Urinary bladder (tissue), 4 donors: ENCODE measurements around the gene EGR4. TPM values are rescaled to one million over a fixed set of nuclear protein-coding genes. Genes with fewer than 3 reads are reported as not detected.
A peak's percentile ranks its signal among the peaks of the same experiment; 100 is the strongest.

Experiments used
- DNase-seq: peaks from one replicate; pipeline ENCODE4 v3.0.0-alpha.2; 2015; ENCODE audit errors: extremely low spot score
- H3K27ac ChIP-seq: one replicate; pipeline ENCODE4 v1.5.1; 2013; ENCODE audit warnings: low read depth, mild to moderate bottlenecking, moderate library complexity
- H3K36me3 ChIP-seq: one replicate; pipeline ENCODE4 v1.6.1; 2013; ENCODE audit warnings: mild to moderate bottlenecking, moderate library complexity; ENCODE audit not compliant: insufficient read depth
- H3K4me1 ChIP-seq: one replicate; pipeline ENCODE4 v1.6.1; 2013; ENCODE audit warnings: mild to moderate bottlenecking, moderate library complexity; ENCODE audit not compliant: insufficient read depth
- H3K4me3 ChIP-seq: one replicate; pipeline ENCODE4 v1.5.1; 2013; ENCODE audit warnings: low read depth, low read length
- WGBS: extraction: QIAGEN DNeasy Blood & Tissue Kit; methylation state at CpG from one replicate; pipeline ENCODE4 v1.1.7; 2013; 5-methylcytosine and 5-hydroxymethylcytosine counted together
- polyA plus RNA-seq: library from polyadenylated mRNA; stranded (reverse); fragments of 200-250 nt; gene quantifications from one replicate; pipeline ENCODE4 v1.2.3, GENCODE V29; 2013
- total RNA-seq: library from RNA; depleted of rRNA; stranded (reverse); fragments of >200 nt; gene quantifications from one replicate; pipeline ENCODE4 v1.2.3, GENCODE V29; 2014
- donor health status: healthy with polysubstance abuse.
- donor health status: healthy.

Gene EGR4
- total and polyA plus RNA-seq, 2 donors: 0.05 TPM; not detected in 1

DNA sequence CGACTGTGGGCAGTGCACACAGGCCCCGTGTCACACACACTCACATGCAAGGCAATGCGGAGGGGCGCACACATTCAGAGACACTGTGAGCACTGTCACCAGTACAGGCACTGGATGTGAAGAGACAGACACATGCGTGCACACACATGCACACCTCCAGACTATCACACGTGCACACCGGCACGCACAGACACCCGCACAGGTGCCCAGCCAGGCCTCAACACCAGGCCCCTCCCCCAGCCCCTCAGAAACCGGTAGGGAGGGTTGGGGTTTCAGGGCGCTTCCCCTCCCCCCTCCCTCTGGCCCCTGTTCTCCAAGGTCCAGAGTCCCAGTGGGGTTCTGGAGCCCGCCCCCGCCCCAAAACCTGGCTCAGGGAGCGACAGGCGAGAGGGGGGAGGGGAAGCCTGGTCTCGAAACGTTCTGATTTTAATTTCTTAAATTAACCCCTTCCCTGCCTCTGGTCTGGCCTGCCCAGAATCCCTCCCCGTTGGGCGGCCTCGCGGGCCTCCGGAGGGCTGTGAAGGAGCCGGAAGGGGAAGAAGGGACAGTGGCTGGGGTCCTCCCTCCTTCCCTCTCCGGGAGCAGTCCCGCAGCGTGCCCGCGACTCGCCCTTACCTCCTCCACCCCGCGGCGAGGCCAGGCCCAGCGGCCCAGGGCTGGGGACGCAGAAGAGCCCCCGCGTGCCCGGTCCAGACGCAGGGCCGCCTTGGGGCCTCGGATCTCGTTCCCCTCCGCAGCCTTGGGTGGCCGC, 9.6 kb downstream of the EGR4 start:
- H3K27ac ChIP-seq: no peak overlapping the region
- H3K4me3 ChIP-seq: peak overlapping the region; percentile 54
- 4% methylated on average over 43 of the region's 43 CpGs for WGBS
- H3K4me1 ChIP-seq: no peaks in the 10 kb centered on the region
- H3K36me3 ChIP-seq: no peaks in the 10 kb centered on the region
- no peak for DNase-seq

DNA sequence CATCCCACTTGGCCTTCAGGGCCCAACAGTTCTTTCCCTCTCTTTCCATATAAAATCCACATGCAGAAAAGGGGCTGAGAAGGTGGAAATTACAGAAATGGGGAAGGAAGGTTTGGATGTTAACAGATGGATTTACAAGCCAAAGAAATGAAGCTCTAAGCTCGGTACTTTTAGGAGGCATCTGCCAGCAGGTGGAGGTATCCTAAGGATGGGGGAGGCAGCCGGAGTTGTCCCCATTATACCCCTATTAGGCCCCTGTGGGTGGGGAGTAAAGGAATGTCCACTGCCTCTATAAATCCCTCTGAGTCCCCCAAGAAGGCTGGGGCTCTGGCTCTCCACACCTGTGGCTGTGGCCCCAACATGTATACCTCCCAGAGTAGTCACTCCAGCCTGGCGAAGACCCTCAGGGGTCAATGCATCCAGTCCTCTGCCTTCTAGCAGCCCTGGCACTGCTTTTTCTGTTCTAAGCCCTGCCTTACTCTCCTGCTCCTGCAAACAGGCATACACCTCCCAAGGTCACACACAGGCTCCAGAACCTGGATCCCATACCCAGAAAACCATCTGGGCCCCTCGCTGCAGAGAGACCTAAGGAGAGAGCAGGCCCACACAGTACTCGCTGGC, 10.3 kb downstream of the EGR4 start:
- H3K27ac ChIP-seq: no peak overlapping the region
- no peak for DNase-seq
- H3K36me3 ChIP-seq: no peaks in the 10 kb centered on the region
- H3K4me1 ChIP-seq: no peaks in the 10 kb centered on the region
- H3K4me3 ChIP-seq: no peak overlapping the region
- WGBS: 46% methylated on average over 5 of the region's 5 CpGs

DNA sequence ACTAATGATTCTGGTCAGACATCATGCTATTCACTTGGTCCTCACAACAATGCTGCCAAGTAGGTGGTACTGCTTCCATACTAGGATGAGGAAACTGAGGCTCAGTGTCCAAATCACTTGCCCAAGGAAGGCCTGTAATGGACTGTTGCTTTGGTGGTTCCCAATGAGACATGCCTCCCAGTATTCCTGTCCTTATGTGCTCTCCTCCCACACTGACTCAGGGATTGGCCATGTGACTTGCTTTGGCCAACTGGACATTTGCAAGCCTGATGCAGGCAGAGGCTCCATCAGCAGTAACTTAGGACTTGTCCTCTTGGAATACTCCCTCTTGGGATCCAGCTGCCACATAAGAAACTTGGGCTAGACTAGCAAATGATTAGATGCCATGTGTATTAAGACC, 12.1 kb downstream of the EGR4 start:
- Histone ChIP-seq H3K36me3 (no peaks in the 10 kb centered on the region), H3K4me1 (no peaks in the 10 kb centered on the region), H3K27ac (no peak overlapping the region), H3K4me3 (no peak overlapping the region)
- no peak for DNase-seq

DNA sequence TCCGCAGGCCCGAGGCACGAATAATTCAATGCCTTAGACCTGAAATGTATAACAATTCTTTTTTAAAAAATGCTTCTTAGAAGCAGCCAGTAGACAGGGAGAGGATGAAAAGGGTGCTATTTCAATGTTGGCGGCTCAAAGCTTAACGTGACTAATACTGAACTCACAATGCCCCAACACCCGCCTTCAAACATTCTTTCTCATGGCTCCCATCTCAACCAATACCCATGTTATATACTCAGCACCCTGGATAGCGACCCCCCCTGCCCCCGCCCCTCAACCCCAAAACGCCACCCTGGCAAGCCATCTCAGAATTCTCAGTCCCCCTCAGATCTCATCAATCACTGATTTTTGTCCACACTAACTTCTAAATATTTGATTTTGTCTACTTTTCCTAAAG, 13.5 kb downstream of the EGR4 start:
- H3K27ac ChIP-seq: no peak overlapping the region
- 79% methylated on average over 9 of the region's 9 CpGs for WGBS
- DNase-seq: no peak
- H3K4me3 ChIP-seq: no peak overlapping the region
- no peaks in the 10 kb centered on the region for H3K4me1 ChIP-seq
- no peaks in the 10 kb centered on the region for H3K36me3 ChIP-seq

DNA sequence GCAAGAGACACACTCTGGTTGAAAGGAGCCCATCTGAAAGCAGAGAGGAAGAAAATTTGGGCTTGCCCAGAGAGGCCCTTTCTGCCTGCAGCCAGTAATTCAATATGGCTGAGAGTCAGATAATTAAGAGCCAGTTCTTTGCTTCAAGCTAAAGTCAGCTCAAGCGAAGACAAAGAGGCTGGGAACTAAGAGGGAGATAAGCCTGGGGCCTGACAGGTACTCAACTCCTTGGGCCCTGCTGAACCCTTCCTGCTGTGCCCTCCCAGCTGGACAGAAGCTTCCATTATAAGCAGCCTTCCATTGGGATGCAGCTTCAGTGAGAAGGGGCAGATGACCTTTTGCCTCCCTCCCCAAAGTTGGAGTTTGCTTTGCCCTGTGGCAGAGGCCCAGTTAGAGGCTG, 21.1 kb downstream of the EGR4 start:
- H3K4me3 ChIP-seq: no peak overlapping the region
- H3K4me1 ChIP-seq: no peaks in the 10 kb centered on the region
- 70% methylated on average over 1 of the region's 1 CpG for WGBS
- H3K27ac ChIP-seq: no peak overlapping the region
- DNase-seq: no peak
- no peaks in the 10 kb centered on the region for H3K36me3 ChIP-seq

DNA sequence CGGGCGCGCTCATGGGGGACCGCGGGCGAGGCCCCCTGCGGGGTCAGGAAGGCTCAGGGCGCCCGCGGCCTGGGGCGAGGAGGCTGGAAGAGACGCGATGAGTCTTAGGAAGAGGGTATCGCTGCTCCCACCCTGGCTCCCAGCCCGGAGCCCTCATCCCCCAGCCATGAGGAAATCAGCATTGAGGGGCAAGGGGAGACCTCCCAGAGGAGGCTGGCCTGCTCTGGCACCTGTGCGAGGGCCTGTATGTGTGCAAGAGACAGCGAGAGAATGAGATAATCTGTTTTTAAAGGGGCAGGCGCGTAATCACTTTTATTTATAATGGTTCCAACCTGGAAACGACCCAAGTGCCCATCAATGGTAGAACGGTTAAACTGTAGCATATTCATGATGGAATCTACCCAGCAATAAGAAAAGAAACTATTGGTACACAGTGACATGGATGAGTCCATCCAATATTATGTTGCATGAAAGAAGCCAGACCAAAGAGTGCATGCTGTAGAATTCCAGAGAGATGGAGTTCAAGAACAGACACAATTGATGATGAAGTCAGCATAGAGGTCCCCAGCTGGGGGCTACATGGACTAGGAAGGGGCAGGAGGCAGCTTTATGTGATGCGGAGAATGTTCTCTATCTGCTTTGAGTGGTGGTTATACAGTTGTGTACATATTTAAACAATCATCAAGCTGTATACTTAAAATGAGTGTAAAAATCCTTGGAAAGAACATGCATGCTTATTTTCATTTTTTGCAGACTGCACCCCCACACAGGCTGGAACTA, 23.5 kb downstream of the EGR4 start:
- WGBS: 20% methylated on average over 22 of the region's 22 CpGs
- H3K36me3 ChIP-seq: no peaks in the 10 kb centered on the region
- peak overlapping the region; percentile 20 for H3K4me3 ChIP-seq
- no peak for DNase-seq
- no peaks in the 10 kb centered on the region for H3K4me1 ChIP-seq
- no peak overlapping the region for H3K27ac ChIP-seq

DNA sequence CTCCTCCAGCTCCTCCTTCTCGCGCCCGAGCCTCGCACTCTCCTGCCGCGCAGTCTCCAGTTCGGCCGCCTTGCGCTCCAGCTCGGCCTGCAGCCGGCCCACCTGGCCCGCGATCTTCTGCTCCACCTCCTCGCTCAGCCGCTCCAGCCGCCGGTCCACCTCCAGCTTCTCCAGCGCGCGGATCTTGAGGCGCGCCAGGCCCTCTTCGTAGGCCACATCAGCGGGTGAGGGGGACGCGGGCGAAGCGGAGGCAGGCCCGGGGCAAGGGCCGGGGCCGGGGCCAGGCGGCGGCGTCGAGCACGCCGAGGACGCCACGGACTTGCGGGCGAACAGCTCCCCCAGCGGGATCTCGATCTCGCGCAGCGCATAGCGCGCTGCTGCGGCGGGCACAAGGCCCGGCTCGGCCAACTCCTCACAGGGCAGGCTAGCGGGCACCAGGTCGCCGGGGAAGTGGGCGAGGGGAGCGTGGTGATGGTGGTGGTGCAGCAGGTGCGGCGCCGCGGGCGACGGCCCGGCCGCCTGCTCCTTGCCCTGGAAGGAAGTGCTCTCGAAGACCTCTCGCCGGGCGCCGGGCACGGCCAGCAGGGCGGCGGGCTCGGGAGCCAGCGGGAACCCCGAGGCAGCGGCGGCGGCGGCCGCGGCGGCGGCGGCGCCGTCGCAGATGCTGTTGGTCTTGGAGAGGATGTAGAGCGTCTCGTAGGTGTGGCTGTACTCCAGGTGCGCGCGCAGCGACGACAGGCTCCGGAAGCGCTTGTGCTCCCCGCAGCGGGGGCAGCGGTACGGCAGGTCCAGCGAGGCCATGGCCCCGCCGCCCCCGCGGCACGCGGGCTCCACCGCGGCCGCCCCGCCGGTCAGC, 24.3 kb downstream of the EGR4 start:
- Histone ChIP-seq H3K4me3 (peak overlapping the region; percentile 20), H3K27ac (no peak overlapping the region), H3K4me1 (no peaks in the 10 kb centered on the region), H3K36me3 (no peaks in the 10 kb centered on the region)
- 6% methylated on average over 113 of the region's 113 CpGs for WGBS
- no peak for DNase-seq

DNA sequence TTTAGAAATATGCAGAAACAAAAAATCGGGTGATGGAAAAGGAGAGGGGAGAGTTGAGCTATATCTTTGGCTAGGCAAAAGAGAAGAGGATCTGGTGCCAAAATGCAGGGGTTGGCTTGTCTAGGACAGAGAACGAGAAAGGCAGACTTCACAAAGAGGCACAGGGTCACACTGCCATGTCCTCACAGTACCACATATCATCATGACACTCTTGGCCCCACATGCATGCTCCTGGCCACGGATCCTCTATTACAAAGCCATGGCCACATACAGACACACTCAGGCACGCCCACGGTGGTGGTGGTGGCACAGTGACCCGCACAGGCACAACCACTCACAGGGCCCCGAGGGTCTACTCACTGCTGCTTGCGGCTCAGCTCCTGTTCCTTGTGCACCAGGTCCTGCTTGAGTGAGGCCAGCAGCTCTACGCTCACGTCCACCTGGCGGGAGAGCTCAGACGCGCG, 24.9 kb downstream of the EGR4 start:
- DNase-seq: no peak
- WGBS: 36% methylated on average over 14 of the region's 14 CpGs
- no peak overlapping the region for H3K27ac ChIP-seq

DNA sequence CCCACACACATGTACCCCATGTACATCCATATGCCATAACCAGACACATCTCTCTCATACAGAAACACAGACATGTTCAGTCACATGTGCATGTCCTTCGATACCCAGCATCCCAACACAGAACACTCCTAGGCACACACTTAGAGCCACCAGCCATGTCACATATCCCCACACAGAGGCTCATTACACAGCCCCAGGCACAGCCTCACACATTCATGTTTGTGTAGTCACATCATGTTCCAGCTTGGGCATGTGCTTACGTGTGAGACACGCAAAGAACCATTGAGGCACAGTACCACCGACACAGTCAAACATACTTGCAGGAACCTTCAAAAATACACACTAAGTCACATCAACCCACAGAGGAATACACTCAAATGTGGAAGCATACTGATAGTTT, 26.3 kb downstream of the EGR4 start:
- Histone ChIP-seq H3K27ac (no peak overlapping the region), H3K4me3 (no peak overlapping the region), H3K36me3 (no peaks in the 10 kb centered on the region), H3K4me1 (no peaks in the 10 kb centered on the region)
- 98% methylated on average over 4 of the region's 4 CpGs for WGBS
- no peak for DNase-seq

More for the DNA sequence above, 24.9 kb downstream of the EGR4 start:
- H3K4me1 ChIP-seq: no peaks in the 10 kb centered on the region
- no peaks in the 10 kb centered on the region for H3K36me3 ChIP-seq
- peak overlapping the region; percentile 20 for H3K4me3 ChIP-seq

DNA sequence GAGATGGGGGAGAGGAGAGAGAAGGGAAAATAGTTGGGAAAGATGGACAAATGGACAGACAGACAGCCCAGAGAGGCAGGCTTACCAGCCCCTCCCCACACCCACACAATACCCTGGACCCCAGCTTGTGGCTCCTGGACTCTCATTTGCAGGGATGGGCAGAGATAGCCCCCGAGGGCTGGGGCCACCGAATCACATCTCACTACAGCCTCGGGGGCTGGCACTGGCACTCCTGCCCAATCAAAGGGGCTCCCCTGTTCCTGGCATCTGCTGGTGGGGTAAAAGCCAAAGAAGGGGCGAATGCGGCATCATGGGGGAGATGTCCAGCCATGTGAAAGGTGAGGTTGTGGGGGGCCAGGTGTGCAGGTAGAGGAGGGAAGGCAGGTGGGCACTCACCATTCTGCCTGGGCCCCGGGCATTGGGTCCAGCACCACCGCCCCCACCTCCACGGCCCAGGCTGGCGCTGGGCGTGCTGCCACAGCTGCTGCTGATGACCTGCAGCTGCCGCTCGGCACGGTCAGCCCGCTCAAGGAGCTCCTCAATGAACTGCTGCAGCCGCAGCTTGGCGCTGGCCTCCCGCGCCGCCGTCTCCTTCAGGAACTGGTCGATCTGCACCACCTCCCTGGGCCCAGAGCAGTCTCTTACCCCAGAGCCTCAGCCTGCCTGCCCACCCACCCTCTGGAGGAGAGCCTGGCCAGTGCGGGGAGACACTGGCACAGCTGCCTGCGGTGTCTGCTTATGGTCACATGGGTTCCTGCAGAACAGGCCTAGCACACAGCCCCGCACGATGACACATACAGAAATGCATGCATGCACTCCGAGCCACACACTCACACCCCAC, 27.1 kb downstream of the EGR4 start:
- H3K36me3 ChIP-seq: no peaks in the 10 kb centered on the region
- DNase-seq: no peak
- no peaks in the 10 kb centered on the region for H3K4me1 ChIP-seq
- no peak overlapping the region for H3K27ac ChIP-seq
- no peak overlapping the region for H3K4me3 ChIP-seq
- 87% methylated on average over 26 of the region's 26 CpGs for WGBS

DNA sequence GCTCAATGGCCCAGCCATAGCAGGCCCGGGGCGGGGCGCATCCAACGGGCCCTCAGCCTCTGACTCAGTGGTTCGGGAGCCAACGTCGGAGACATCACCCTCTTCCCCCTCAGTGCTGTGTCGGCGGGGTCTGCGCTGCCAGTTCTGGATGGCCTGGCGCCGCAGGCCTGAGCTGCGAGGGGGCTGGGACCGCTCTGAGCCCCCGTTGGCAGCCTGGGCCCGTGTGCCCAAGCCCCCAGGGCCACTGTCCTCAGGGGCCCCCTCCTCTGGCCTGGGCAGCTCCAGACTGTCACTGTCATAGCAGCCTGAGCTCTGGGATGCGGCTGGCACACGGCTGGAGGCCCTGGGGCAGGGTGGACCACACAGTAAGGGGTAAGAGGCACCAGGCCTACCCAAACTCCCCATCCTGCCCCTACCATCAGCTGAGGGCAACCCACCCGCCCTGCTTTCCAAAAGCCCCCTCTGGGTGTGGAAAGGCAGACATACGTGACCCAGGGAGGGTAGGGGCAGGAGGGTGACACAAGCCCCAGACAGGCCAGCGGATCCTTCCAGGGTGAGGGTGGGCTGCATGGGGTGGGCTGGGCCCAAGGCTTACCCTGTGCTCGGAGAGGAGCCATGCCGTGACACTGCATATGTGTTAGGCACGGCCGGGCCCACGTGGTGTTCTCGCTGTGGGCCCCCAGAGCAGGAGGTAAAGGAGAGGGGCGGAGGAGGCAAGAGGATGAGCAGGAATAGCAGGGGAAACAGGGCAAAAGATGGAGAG, 27.9 kb downstream of the EGR4 start:
- no peak overlapping the region for H3K4me3 ChIP-seq
- no peaks in the 10 kb centered on the region for H3K36me3 ChIP-seq
- no peak for DNase-seq
- no peak overlapping the region for H3K27ac ChIP-seq
- WGBS: 92% methylated on average over 28 of the region's 28 CpGs
- H3K4me1 ChIP-seq: no peaks in the 10 kb centered on the region

DNA sequence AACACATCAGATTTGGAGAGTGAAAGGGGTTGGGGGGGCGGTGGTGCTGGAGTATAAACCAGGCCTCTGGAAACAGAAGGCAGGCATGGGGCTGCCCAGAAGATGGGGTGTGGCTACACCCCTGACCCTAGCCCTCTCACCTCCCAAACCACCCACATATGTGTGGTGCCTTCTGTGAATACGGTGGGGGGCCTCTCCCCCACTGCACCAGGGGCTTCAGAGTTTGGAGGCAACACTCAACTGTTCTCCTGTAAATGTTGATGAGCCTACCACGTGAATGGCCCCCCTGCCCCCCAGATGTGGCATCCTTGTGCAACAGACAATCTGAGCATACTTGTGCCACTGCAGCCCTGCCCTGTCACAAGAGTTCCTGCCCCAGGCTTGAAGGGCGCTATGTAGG, 28.6 kb downstream of the EGR4 start:
- 86% methylated on average over 4 of the region's 4 CpGs for WGBS
- DNase-seq: no peak
- H3K27ac ChIP-seq: no peak overlapping the region
- no peaks in the 10 kb centered on the region for H3K4me1 ChIP-seq
- H3K36me3 ChIP-seq: no peaks in the 10 kb centered on the region
- no peak overlapping the region for H3K4me3 ChIP-seq
